ENCODE data around the gene KYAT1. TPM values are rescaled to one million over a fixed set of nuclear protein-coding genes. Genes with fewer than 3 reads are reported as not detected.

KYAT1 gene
- total and polyA plus RNA-seq, 2 of the 8 experiments (the other 6 are each of a cell fraction or from before 2014, with no cell fraction given) = 30.4 to 42.2 TPM

GRCh38 chr9:128881884-128882676 lies at the start of gene KYAT1, which contains the start of gene LRRC8A (continued):
- TF ChIP-seq CHD7 (IDR thresholded peaks at IDR 0.05; ENCODE audit: insufficient replicate concordance, low read length) = no peak
- TF ChIP-seq KDM5A (IDR thresholded peaks at IDR 0.05; ENCODE audit: low read length) = peak; percentile 81
- TF ChIP-seq POLR2A (IDR thresholded peaks at IDR 0.05; ENCODE audit: control extremely low read depth in 1 of 2, low read depth in 2 of 2, low read length in 2 of 2) = peak; percentile 79 to 91
- TF ChIP-seq SRF (IDR thresholded peaks at IDR 0.05; ENCODE audit: low read depth, low read length) = peak; percentile 66
- TF ChIP-seq JUN (IDR thresholded peaks at IDR 0.05; ENCODE audit: low read depth, low read length) = peak; percentile 52; the same call in 1 of the 2 replicates
- TF ChIP-seq MAFK (IDR thresholded peaks at IDR 0.05; ENCODE audit: low read depth, low read length) = no peak
- TF ChIP-seq SP2 (IDR thresholded peaks at IDR 0.05; ENCODE audit: low read length) = no peak
- TF ChIP-seq RNF2 (IDR thresholded peaks at IDR 0.05; ENCODE audit: borderline replicate concordance, low read depth, low read length, missing control alignments, poor library complexity, severe bottlenecking) = no peak
- peak; percentile 78 for TF ChIP-seq SAP30 (IDR thresholded peaks at IDR 0.05; ENCODE audit: insufficient read depth, insufficient replicate concordance, low read length)
- no peak for TF ChIP-seq EZH2 (IDR thresholded peaks at IDR 0.05; ENCODE audit: low read depth, low read length, severe bottlenecking)

Data from H1 (cell line).